OCI-LY7 (cell line): Measurements from ENCODE around the gene DIAPH1. TPM values are rescaled to one million over a fixed set of nuclear protein-coding genes. Genes with fewer than 3 reads are reported as not detected.

Experiments
- BruUV-seq: library from RNA; stranded (reverse); fragments of 400-500 nt; replicated peaks from 2 replicates; lab custom pipeline; 2021; lab: Mats Ljungman, UMichigan
- CTCF ChIA-PET: fragments of 300-600 bp; sonication (Branson Sonifier 250); formaldehyde crosslinking; loops from one replicate; lab custom pipeline; 2022; ENCODE audit warnings: antibody characterized with exemption; ENCODE audit not compliant: unreplicated experiment; lab: Charles Lee
- POLR2A ChIA-PET: fragments of 300-600 bp; sonication (Branson Sonifier 250); formaldehyde crosslinking; loops from one replicate; lab custom pipeline; 2022; ENCODE audit warnings: antibody characterized with exemption; lab: Charles Lee
- DNase-seq: peaks from one replicate; pipeline ENCODE4 v3.0.0-alpha.2; 2015; ENCODE audit warnings: low spot score
- H2AFZ ChIP-seq: fragments of 200-600 bp; sonication (generic), shearing (Covaris generic); 2 replicates; pipeline ENCODE4 v1.6.1; 2014; ENCODE audit warnings: mild to moderate bottlenecking, antibody characterized with exemption, low read length, moderate library complexity
- H3K27ac ChIP-seq: fragments of 200-600 bp; sonication (generic); 2 replicates; pipeline ENCODE4 v1.5.1; 2014; ENCODE audit warnings: mixed run types, low read depth, mild to moderate bottlenecking, moderate library complexity, low read length, inconsistent platforms; ENCODE audit not compliant: poor library complexity, severe bottlenecking
- H3K36me3 ChIP-seq: fragments of 200-600 bp; sonication (generic); 2 replicates; pipeline ENCODE4 v1.6.1; 2014; ENCODE audit warnings: mild to moderate bottlenecking, antibody characterized with exemption, low read length, moderate library complexity, mixed read lengths; ENCODE audit not compliant: insufficient read depth
- H3K4me1 ChIP-seq: fragments of 200-600 bp; sonication (generic); 2 replicates; pipeline ENCODE4 v1.5.1; 2014; ENCODE audit warnings: mild to moderate bottlenecking, low read length; ENCODE audit not compliant: insufficient read depth, poor library complexity, severe bottlenecking
- H3K4me2 ChIP-seq: fragments of 200-600 bp; sonication (generic); 2 replicates; pipeline ENCODE4 v1.6.1; 2014; ENCODE audit warnings: mild to moderate bottlenecking, low read length
- H3K4me3 ChIP-seq: fragments of 200-600 bp; sonication (generic); 2 replicates; pipeline ENCODE4 v1.5.1; 2014; ENCODE audit warnings: mild to moderate bottlenecking, low read depth, low read length; ENCODE audit not compliant: poor library complexity, severe bottlenecking
- H3K79me2 ChIP-seq: fragments of 200-600 bp; sonication (generic); 2 replicates; pipeline ENCODE4 v1.6.1; 2016; ENCODE audit warnings: low read depth, mild to moderate bottlenecking, low read length, moderate library complexity, mixed read lengths; ENCODE audit not compliant: insufficient read depth
- H3K9me2 ChIP-seq: fragments of 200-600 bp; sonication (generic); 2 replicates; pipeline ENCODE4 v1.6.1; 2016; ENCODE audit warnings: mild to moderate bottlenecking, low read length, mixed read lengths; ENCODE audit not compliant: insufficient read depth
- H3K9me3 ChIP-seq: fragments of 200-600 bp; sonication (generic); 2 replicates; pipeline ENCODE4 v1.6.1; 2014; ENCODE audit warnings: mild to moderate bottlenecking, mixed run types, low read length, mixed read lengths
- H4K20me1 ChIP-seq: fragments of 200-600 bp; sonication (generic); 2 replicates; pipeline ENCODE4 v1.6.1; 2014; ENCODE audit warnings: mild to moderate bottlenecking, antibody characterized with exemption, low read length, moderate library complexity, mixed read lengths; ENCODE audit not compliant: insufficient read depth
- CTCF ChIP-seq: fragments of 200-600 bp; sonication (generic); conservative IDR thresholded peaks from 2 replicates; pipeline ENCODE4 v1.5.1; 2014; ENCODE audit warnings: mild to moderate bottlenecking, antibody characterized with exemption, low read length, moderate library complexity, mixed read lengths
- EZH2phosphoT487 ChIP-seq: fragments of 200-600 bp; sonication (generic); IDR thresholded peaks from 2 replicates; pipeline ENCODE4 v1.6.1; 2018; ENCODE audit warnings: low read depth, borderline replicate concordance, mild to moderate bottlenecking, mixed run types, antibody characterized with exemption, low read length, moderate library complexity, mixed read lengths
- intact Hi-C: fragments of 100-400 bp; cut with micrococcal nuclease; formaldehyde crosslinking; loops from one replicate; pipeline ENCODE4 v1.10.0; 2022; ENCODE audit not compliant: unreplicated experiment
- total RNA-seq, 2 experiments: library from RNA; depleted of rRNA in 1 of 2; stranded (reverse); fragments of >200 nt in 1 of 2; shearing (Covaris generic) in 1 of 2; gene quantifications; 2 replicates each; pipeline ENCODE4 v1.2.3, GENCODE V29; 2014 to 2022

DIAPH1 gene
- total RNA-seq, 2 experiments from 2014 or later = 78.8 to 174 TPM

DNA sequence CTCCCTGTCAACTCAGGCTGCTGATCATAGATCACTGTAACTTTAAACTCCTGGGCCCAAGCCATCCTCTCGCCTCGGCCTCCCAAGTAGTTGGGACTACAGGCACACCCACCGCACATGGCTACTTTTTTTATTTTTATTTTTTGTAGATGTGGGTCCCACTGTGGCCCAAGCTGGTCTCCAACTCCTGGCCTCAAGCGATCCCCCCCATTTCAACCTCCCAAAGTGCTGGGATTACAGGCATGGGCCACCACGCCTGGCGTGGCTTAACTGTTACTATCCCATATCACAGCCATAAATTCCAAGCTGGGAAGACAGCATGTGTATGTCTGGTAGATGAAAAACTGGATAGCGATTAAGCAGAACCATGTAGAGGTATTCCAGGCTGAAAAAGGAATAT, 16.8 kb upstream of the DIAPH1 start:
- no TSS peak for BruUV-seq
- no peak for TF ChIP-seq EZH2phosphoT487
- no peak for TF ChIP-seq CTCF

GRCh38 chr5:141634720-141635119, 15.9 kb upstream of the DIAPH1 start:
- peak overlapping the region; percentile 98 for H3K4me3 ChIP-seq
- peak overlapping the region; percentile 73 for H3K4me2 ChIP-seq
- peaks cover 50% of the 10 kb centered on the region for H3K79me2 ChIP-seq
- POLR2A ChIA-PET = interaction anchor here (0.9 to 8.6 kb wide), 6 partner anchors 8 to 127 kb away, joined by 3 to 101 read pairs (median 4); partner anchors contain the start of genes DIAPH1 and FCHSD1
- DNase-seq = no peak
- no peak for TF ChIP-seq EZH2phosphoT487
- TF ChIP-seq CTCF = no peak
- H3K9me2 ChIP-seq = no peaks in the 10 kb centered on the region
- no peak overlapping the region for H2AFZ ChIP-seq
- intact Hi-C loops = loop anchor here (5.0 kb wide), 1 partner anchor 107 kb away; no protein-coding TSS in a partner anchor
- no TSS peak for BruUV-seq
- H4K20me1 ChIP-seq = peaks cover 5% of the 10 kb centered on the region
- H3K4me1 ChIP-seq = peaks cover 34% of the 10 kb centered on the region
- peaks cover 58% of the 10 kb centered on the region for H3K36me3 ChIP-seq
- H3K9me3 ChIP-seq = no peaks in the 10 kb centered on the region
- CTCF ChIA-PET = no interaction called here
- no peak overlapping the region for H3K27ac ChIP-seq

More for the DNA sequence above, 16.8 kb upstream of the DIAPH1 start:
- Histone ChIP-seq H3K27ac (no peak overlapping the region), H3K4me1 (peaks cover 34% of the 10 kb centered on the region), H3K9me3 (no peaks in the 10 kb centered on the region), H4K20me1 (peaks cover 5% of the 10 kb centered on the region), H3K4me3 (peak overlapping the region; percentile 98), H3K4me2 (peak overlapping the region; percentile 73), H3K9me2 (no peaks in the 10 kb centered on the region), H2AFZ (no peak overlapping the region), H3K36me3 (peaks cover 58% of the 10 kb centered on the region), H3K79me2 (peaks cover 50% of the 10 kb centered on the region)
- ChIA-PET CTCF (interaction anchor here (2.5 kb wide), 1 partner anchor 42 kb away, joined by 7 read pairs; no protein-coding TSS in a partner anchor), POLR2A (interaction anchor here (0.6 to 8.6 kb wide), 10 partner anchors 8 to 281 kb away, joined by 3 to 101 read pairs (median 4); partner anchors contain the start of genes DIAPH1 and FCHSD1)
- intact Hi-C loops = loop anchor here (1.0 to 5.0 kb wide), 2 partner anchors 16 to 108 kb away; no protein-coding TSS in a partner anchor
- DNase-seq = no peak
